Hepatocyte (in vitro differentiated cells): ENCODE data around the gene CIDEC. TPM values are rescaled to one million over a fixed set of nuclear protein-coding genes. Genes with fewer than 3 reads are reported as not detected.
"Not testable (repeated sequence)": the region's sequence is repeated elsewhere in the genome, so short reads cannot be mapped to it uniquely, and the experiment has no call there.

Source experiments
- DNase-seq: peaks from one replicate; pipeline ENCODE4 v3.0.0-alpha.2; 2016; ENCODE audit warnings: low spot score
- H2AFZ ChIP-seq: fragments of 200-600 bp; sonication (generic); 2 replicates; pipeline ENCODE4 v1.6.0; 2016; ENCODE audit warnings: antibody characterized with exemption, mild to moderate bottlenecking
- H3K27ac ChIP-seq: fragments of 200-600 bp; sonication (generic); 2 replicates; pipeline ENCODE4 v1.5.1; 2016; ENCODE audit warnings: mild to moderate bottlenecking
- H3K27me3 ChIP-seq: fragments of 200-600 bp; sonication (generic); 2 replicates; pipeline ENCODE4 v1.6.1; 2016
- H3K36me3 ChIP-seq: fragments of 200-600 bp; sonication (generic); replicated peaks from 2 replicates; pipeline ENCODE4 v1.5.1; 2016; ENCODE audit warnings: low read depth; ENCODE audit not compliant: insufficient read depth
- H3K4me1 ChIP-seq: fragments of 200-600 bp; sonication (generic); 2 replicates; pipeline ENCODE4 v1.5.1; 2016; ENCODE audit warnings: mild to moderate bottlenecking, moderate library complexity; ENCODE audit not compliant: insufficient read depth
- H3K4me2 ChIP-seq: fragments of 200-600 bp; sonication (generic); 2 replicates; pipeline ENCODE4 v1.6.0; 2016
- H3K4me3 ChIP-seq: fragments of 200-600 bp; sonication (generic); 2 replicates; pipeline ENCODE4 v1.5.1; 2016; ENCODE audit warnings: mild to moderate bottlenecking
- H3K79me2 ChIP-seq: fragments of 200-600 bp; sonication (generic); 2 replicates; pipeline ENCODE4 v1.6.0; 2017; ENCODE audit warnings: mild to moderate bottlenecking
- H3K9me2 ChIP-seq: fragments of 200-600 bp; sonication (generic); replicated peaks from 2 replicates; pipeline ENCODE4 v1.6.0; 2017; ENCODE audit warnings: mild to moderate bottlenecking; ENCODE audit not compliant: insufficient read depth
- H3K9me3 ChIP-seq: fragments of 200-600 bp; sonication (generic); 2 replicates; pipeline ENCODE4 v1.5.1; 2016; ENCODE audit warnings: low read depth, mild to moderate bottlenecking
- H4K20me1 ChIP-seq: fragments of 200-600 bp; sonication (generic); 2 replicates; pipeline ENCODE4 v1.6.0; 2016; ENCODE audit warnings: mild to moderate bottlenecking; ENCODE audit not compliant: insufficient read depth, poor library complexity, severe bottlenecking
- CTCF ChIP-seq: fragments of 200-600 bp; sonication (generic); IDR thresholded peaks from 2 replicates; pipeline ENCODE4 v1.5.1; 2016; ENCODE audit warnings: antibody characterized with exemption, mild to moderate bottlenecking; ENCODE audit not compliant: poor library complexity
- EZH2 ChIP-seq: fragments of 200-600 bp; sonication (generic); IDR thresholded peaks from 2 replicates; pipeline ENCODE4 v1.6.1; 2016; ENCODE audit warnings: antibody characterized with exemption, mild to moderate bottlenecking, borderline replicate concordance
- EZH2phosphoT487 ChIP-seq: fragments of 200-600 bp; sonication (generic); IDR thresholded peaks from one replicate; pipeline ENCODE4 v1.6.1; 2018; ENCODE audit warnings: antibody characterized with exemption, mild to moderate bottlenecking, low read depth, moderate library complexity; ENCODE audit not compliant: unreplicated experiment, severe bottlenecking
- WGBS: methylation state at CpG from one replicate; pipeline ENCODE4 v1.1.6; 2016; ENCODE audit warnings: low lambda C conversion rate; ENCODE audit errors: missing lambda C conversion rate; 5-methylcytosine and 5-hydroxymethylcytosine counted together
- polyA plus RNA-seq: library from polyadenylated mRNA; unstranded; fragments of >200 nt; fragmentation: Nextera tagmentation; extraction: Ambion mirVana; gene quantifications from 2 replicates; pipeline ENCODE4 v1.2.1, GENCODE V29; 2016
- total RNA-seq: library from RNA; depleted of rRNA; stranded (reverse); fragments of >200 nt; gene quantifications from 2 replicates; pipeline ENCODE4 v1.2.3, GENCODE V29; 2014

Gene CIDEC
- total and polyA plus RNA-seq, 2 experiments from 2014 or later = 16.6 to 37.3 TPM

GRCh38 chr3:9901967-9902366 lies 21.9 kb upstream of the CIDEC start:
- Histone ChIP-seq H4K20me1 (no peaks in the 10 kb centered on the region), H2AFZ (no peak overlapping the region), H3K4me2 (peak overlapping the region; percentile 71), H3K9me3 (no peaks in the 10 kb centered on the region), H3K4me3 (no peak overlapping the region), H3K27ac (peak overlapping the region; percentile 74), H3K4me1 (peaks cover 51% of the 10 kb centered on the region), H3K36me3 (no peaks in the 10 kb centered on the region), H3K79me2 (peaks cover 12% of the 10 kb centered on the region), H3K27me3 (no peaks in the 10 kb centered on the region), H3K9me2 (no peaks in the 10 kb centered on the region)
- no peak for DNase-seq
- TF ChIP-seq CTCF (no peak), EZH2 (no peak), EZH2phosphoT487 (no peak)
- 94% methylated on average over 5 of the region's 5 CpGs for WGBS

GRCh38 chr3:9900965-9901415 lies 20.9 kb upstream of the CIDEC start:
- H3K79me2 ChIP-seq = peaks cover 15% of the 10 kb centered on the region
- H4K20me1 ChIP-seq, DNase-seq, H3K36me3 ChIP-seq, H3K4me2 ChIP-seq, H3K4me3 ChIP-seq, H3K27me3 ChIP-seq, H2AFZ ChIP-seq, H3K9me3 ChIP-seq, H3K9me2 ChIP-seq: not testable (repeated sequence)
- H3K27ac ChIP-seq = peak overlapping the region; percentile 74
- peaks cover 58% of the 10 kb centered on the region for H3K4me1 ChIP-seq
- 65% methylated on average over 6 of the region's 6 CpGs for WGBS

- WGBS = 90% methylated on average over 2 of the region's 3 CpGs
- H3K9me3 ChIP-seq = no peaks in the 10 kb centered on the region
- no peak overlapping the region for H3K4me3 ChIP-seq
- peak overlapping the region; percentile 59 for H3K4me2 ChIP-seq
- no peak for DNase-seq
- H3K4me1 ChIP-seq = peaks cover 57% of the 10 kb centered on the region
- no peaks in the 10 kb centered on the region for H3K27me3 ChIP-seq
- no peak overlapping the region for H2AFZ ChIP-seq
- H3K79me2 ChIP-seq = peaks cover 23% of the 10 kb centered on the region
- no peaks in the 10 kb centered on the region for H4K20me1 ChIP-seq
- H3K27ac ChIP-seq = peak overlapping the region; percentile 95
- no peak for TF ChIP-seq EZH2
- TF ChIP-seq CTCF = no peak
- TF ChIP-seq EZH2phosphoT487 = no peak
- no peaks in the 10 kb centered on the region for H3K9me2 ChIP-seq
- no peaks in the 10 kb centered on the region for H3K36me3 ChIP-seq
These were observed 19.3 kb upstream of the CIDEC start for GRCh38 chr3:9899289-9899791.

GRCh38 chr3:9898467-9899241 lies 18.6 kb upstream of the CIDEC start:
- TF ChIP-seq EZH2phosphoT487 (no peak), CTCF (no peak), EZH2 (no peak)
- Histone ChIP-seq H4K20me1 (no peaks in the 10 kb centered on the region), H3K27ac (peak overlapping the region; percentile 95), H3K9me2 (no peaks in the 10 kb centered on the region), H3K79me2 (peaks cover 21% of the 10 kb centered on the region), H3K27me3 (no peaks in the 10 kb centered on the region), H3K36me3 (no peaks in the 10 kb centered on the region), H3K4me1 (peaks cover 51% of the 10 kb centered on the region), H3K4me3 (no peak overlapping the region), H3K4me2 (peak overlapping the region; percentile 59), H3K9me3 (no peaks in the 10 kb centered on the region), H2AFZ (no peak overlapping the region)
- 66% methylated on average over 8 of the region's 8 CpGs for WGBS
- DNase-seq = no peak
